Fibroblast of upper back skin (primary cell): ENCODE measurements around the gene BRIP1.
A peak's percentile ranks its signal among the peaks of the same experiment; 100 is the strongest.
"Not testable (repeated sequence)": the region's sequence is repeated elsewhere in the genome, so short reads cannot be mapped to it uniquely, and the experiment has no call there.

ENCODE experiments used
- DNase-seq: peaks from one replicate; pipeline ENCODE4 v3.0.0-alpha.2; 2013

Gene BRIP1

GRCh38 chr17:61795546-61795945, 67.8 kb downstream of the BRIP1 start:
- no peak for DNase-seq

GRCh38 chr17:61794792-61795191, 68.5 kb downstream of the BRIP1 start:
- no peak for DNase-seq

GRCh38 chr17:61794242-61794641, 69.1 kb downstream of the BRIP1 start:
- DNase-seq = no peak

GRCh38 chr17:61793565-61793964, 69.8 kb downstream of the BRIP1 start:
- no peak for DNase-seq

- no peak for DNase-seq
Observed at GRCh38 chr17:61789872-61790271, 73.5 kb downstream of the BRIP1 start.

GRCh38 chr17:61786088-61786487, 77.2 kb downstream of the BRIP1 start:
- DNase-seq = no peak

- DNase-seq = no peak
Observed at GRCh38 chr17:61784510-61784909, 78.8 kb downstream of the BRIP1 start.

- no peak for DNase-seq
Observed at GRCh38 chr17:61783556-61784304, 79.6 kb downstream of the BRIP1 start.

- no peak for DNase-seq
Observed at GRCh38 chr17:61783120-61783519, 80.2 kb downstream of the BRIP1 start.

GRCh38 chr17:61782683-61783082, 80.6 kb downstream of the BRIP1 start:
- no peak for DNase-seq

- no peak for DNase-seq
Observed at GRCh38 chr17:61775364-61775763, 88.0 kb downstream of the BRIP1 start.

GRCh38 chr17:61774724-61775123, 88.6 kb downstream of the BRIP1 start:
- no peak for DNase-seq

- not testable (repeated sequence) for DNase-seq
Observed at GRCh38 chr17:61774087-61774486, 89.2 kb downstream of the BRIP1 start.

GRCh38 chr17:61770752-61771533, 92.4 kb downstream of the BRIP1 start:
- DNase-seq = peak; percentile 74

GRCh38 chr17:61770043-61770442, 93.3 kb downstream of the BRIP1 start:
- DNase-seq = peak; percentile 4

- DNase-seq = no peak
Observed at GRCh38 chr17:61768405-61768804, 94.9 kb downstream of the BRIP1 start.

- DNase-seq = peak; percentile 68
Observed at GRCh38 chr17:61766520-61766919, 96.8 kb downstream of the BRIP1 start.

- DNase-seq = no peak
Observed at GRCh38 chr17:61764846-61765245, 98.5 kb downstream of the BRIP1 start.

- no peak for DNase-seq
Observed at GRCh38 chr17:61761827-61762226, 101.5 kb downstream of the BRIP1 start.

GRCh38 chr17:61759362-61759761, 104.0 kb downstream of the BRIP1 start:
- DNase-seq = no peak

GRCh38 chr17:61758430-61758829, 104.9 kb downstream of the BRIP1 start:
- DNase-seq = no peak

GRCh38 chr17:61757168-61757567, 106.2 kb downstream of the BRIP1 start:
- no peak for DNase-seq

- no peak for DNase-seq
Observed at GRCh38 chr17:61756561-61756960, 106.8 kb downstream of the BRIP1 start.

- DNase-seq = no peak
Observed at GRCh38 chr17:61755668-61756067, 107.7 kb downstream of the BRIP1 start.
